GM19467 (cell line): ENCODE results near the gene GTF3C1.
"Not testable (repeated sequence)": the region's sequence is repeated elsewhere in the genome, so short reads cannot be mapped to it uniquely, and the experiment has no call there.

Experiments
- ATAC-seq: cut with Tn5 transposase; IDR thresholded peaks from one replicate; pipeline ENCODE4 v1.9.1; 2021; ENCODE audit warnings: mild to moderate bottlenecking, moderate library complexity; ENCODE audit not compliant: unreplicated experiment

GTF3C1 gene

DNA sequence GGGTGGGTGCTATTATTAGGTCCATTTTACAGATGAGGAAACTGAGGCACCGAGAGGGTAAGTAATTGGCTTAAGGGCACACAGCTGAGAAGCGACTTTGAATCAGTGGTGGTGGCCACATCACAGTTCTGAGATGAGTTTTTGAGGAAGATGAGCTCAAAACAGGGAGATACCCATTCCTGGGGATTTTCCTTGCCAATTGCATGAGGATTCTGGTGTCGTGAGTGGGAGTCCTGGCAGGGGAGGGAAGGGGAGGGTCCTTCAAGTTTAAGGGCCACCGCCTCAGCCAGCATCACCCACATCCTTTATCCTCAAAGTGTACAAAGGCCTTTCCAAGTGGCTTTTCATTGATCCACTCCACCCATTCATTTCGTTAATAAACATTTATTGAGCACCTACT is 102.4 kb downstream of the GTF3C1 start:
- ATAC-seq: no peak

DNA sequence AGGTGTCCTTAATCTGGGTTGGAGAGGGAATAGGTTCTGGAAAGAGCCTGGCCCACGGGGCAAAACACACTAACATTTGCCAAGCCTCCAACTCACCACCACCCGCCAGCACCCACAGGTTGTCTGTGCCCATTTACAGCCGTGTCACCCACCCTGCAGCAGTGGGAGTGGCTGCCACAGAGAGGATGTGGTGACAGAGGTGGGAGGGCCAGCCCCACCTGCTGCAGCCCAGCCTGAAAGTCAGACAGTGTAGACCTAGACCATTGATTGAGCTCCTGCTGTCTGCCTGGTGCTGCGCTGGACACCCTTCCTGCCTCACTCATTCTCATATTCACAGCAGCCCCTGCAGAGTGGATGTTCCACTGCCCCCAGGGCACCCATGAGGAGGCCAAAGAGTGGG is 103.0 kb downstream of the GTF3C1 start:
- ATAC-seq: peak; percentile 32

GRCh38 chr16:27445502-27446175 is 104.1 kb downstream of the GTF3C1 start:
- ATAC-seq: no peak

DNA sequence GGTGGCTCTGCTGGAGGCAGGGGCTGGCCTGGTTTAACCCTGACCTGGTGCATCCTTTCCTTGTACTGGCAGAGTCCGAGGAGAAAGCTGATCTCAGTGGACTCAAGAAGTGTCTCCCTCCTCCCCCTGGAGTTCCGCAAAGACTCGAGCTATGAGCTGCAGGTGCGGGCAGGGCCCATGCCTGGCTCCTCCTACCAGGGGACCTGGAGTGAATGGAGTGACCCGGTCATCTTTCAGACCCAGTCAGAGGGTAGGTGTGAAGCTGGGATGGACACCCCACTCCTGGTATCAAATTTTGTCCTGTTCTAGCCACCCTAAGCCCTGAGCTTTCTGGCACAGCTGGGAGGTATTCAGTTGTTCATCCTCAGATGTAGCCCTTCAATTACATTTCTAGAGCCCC is 105.2 kb downstream of the GTF3C1 start:
- ATAC-seq: no peak

GRCh38 chr16:27444015-27444414 is 105.7 kb downstream of the GTF3C1 start:
- no peak for ATAC-seq

- ATAC-seq: no peak
These were observed 107.7 kb downstream of the GTF3C1 start for GRCh38 chr16:27441998-27442397.

GRCh38 chr16:27441276-27441675 is 108.4 kb downstream of the GTF3C1 start:
- ATAC-seq: no peak

DNA sequence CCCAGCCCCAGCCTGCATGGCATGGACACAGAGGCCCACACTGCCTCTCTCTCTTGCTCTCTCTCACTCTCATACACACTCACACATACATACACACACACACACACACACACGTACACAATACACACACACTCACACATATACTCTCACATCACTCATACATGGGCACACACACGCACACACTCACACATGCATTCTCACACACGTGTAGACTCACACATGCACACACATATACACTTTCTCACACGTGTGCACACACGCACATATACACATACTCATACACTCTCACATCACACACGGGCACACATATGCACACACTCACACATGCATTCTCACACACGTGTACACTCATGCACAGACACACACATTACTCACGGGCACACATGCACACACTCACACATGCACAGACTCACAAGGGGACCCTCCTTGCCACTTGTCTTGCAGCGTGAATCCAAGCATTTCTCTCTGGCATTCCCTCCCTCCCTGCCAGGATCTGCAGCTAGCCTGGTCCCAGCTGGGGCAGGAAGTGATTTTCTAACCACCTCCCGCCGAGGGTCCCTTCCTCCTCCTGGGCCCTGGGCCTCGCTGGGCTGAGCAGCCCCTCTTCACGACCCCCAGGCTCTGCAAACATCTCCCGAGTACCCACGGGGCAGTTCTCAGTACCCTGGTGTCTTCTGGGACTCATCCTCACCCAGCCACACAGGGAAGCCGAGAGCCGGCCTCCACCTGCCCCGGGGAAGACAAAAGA is 110.3 kb downstream of the GTF3C1 start:
- no peak for ATAC-seq

- ATAC-seq: no peak
These were observed 111.8 kb downstream of the GTF3C1 start for GRCh38 chr16:27437946-27438345.

- no peak for ATAC-seq
These were observed 112.6 kb downstream of the GTF3C1 start for GRCh38 chr16:27436921-27437650.

GRCh38 chr16:27436065-27436464 is 113.6 kb downstream of the GTF3C1 start:
- no peak for ATAC-seq

DNA sequence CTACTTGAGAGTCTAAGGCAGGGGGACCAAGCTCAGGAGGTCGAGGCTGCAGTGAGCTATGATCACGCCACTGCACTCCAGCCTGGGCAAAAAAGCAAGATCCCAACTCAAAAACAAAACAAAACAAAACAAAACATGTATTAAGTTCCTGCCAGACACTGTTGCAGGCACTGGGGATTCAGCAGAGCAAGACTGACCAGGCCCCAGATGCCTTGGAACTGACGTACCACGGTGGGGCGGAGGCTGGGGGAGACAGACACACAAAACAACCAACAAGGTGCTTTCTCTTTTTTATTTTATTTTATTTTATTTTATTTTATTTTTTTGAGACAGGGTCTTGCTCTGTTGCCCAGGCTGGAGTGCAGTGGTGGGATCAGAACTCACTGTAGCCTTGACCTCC is 114.6 kb downstream of the GTF3C1 start:
- not testable (repeated sequence) for ATAC-seq

GRCh38 chr16:27434141-27435051 is 115.3 kb downstream of the GTF3C1 start:
- no peak for ATAC-seq

GRCh38 chr16:27433636-27434035 is 116.1 kb downstream of the GTF3C1 start:
- no peak for ATAC-seq

- ATAC-seq: not testable (repeated sequence)
These were observed 116.5 kb downstream of the GTF3C1 start for GRCh38 chr16:27433191-27433590.

- no peak for ATAC-seq
These were observed 117.2 kb downstream of the GTF3C1 start for GRCh38 chr16:27432558-27432957.

DNA sequence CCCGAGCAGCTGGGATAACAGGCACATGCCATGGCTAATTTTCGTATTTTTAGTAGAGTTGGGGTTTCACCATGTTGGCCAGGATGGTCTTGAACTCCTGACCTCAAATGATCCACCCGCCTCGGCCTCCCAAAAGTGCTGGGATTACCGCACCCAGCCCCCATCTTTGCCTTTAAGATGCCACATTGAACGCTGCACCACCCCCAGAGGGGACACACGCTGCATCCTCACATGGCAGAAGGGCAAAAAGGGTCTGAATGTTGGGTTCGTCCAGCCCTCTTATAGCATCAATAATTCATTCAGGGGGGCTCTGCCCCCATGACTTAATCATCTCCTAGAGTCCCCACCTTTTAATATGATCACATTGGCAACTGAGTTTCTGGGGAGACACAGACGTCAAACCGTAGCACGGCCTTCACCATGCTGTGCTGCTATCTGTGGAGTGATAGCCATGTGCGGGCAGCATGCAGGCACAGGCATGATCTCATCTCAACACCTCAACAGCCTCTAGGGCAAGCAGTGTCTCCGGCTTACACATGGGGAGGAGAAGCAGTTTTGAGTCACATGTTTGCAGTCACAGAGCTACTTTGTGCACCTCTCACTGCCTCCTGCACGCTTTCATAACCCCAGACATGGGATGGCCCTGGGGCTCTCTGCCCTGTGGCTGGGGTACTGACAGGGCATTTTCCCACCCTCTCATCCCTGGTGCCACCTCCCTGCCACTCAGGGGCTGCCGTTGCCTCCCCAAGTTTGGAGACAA is 117.8 kb downstream of the GTF3C1 start:
- ATAC-seq: no peak

- ATAC-seq: no peak
These were observed 118.7 kb downstream of the GTF3C1 start for GRCh38 chr16:27430923-27431484.

DNA sequence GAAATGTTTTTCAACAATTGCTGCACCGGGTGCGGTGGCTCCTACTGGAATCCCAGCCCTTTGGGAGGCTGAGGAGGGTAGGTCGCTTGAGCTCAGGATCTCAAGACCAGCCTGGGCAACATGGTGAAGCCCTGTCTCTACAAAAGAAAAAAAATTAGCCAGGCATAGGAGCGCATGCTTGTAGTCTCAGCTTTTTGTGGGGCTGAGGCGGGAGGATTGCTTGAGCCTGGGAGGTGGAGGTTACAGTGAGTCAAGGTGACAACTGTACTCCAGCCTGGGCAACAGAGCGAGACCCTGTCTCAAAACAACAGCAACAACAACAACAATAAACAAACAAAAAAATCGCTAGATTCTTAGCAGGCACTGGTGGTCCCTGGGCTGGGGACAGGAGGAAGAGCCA is 119.2 kb downstream of the GTF3C1 start:
- no peak for ATAC-seq

DNA sequence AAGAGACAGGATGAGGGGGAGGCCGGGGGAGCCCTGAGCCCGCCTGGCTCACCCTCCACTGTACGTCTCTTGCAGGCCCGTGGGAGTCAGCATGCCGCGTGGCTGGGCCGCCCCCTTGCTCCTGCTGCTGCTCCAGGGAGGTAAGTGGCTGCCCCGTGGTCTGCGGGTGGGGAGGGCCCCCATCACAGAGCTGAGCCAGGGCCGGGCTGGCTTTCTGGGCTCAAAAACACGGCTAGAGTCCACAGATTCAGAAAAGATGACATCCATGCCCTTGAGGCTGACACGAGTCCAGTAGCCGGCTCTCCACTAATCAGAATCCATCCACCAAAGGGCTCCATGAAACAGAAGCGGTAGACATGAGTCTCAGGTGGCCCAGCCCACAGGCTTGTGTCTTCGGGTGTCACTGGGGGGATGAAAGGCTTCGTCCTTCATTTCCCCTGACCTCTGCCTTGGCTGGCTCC is 119.7 kb downstream of the GTF3C1 start:
- ATAC-seq: no peak
